Common myeloid progenitor, CD34-positive (primary cell): ENCODE results near the gene CBFA2T3.
"Not testable (repeated sequence)": the region's sequence is repeated elsewhere in the genome, so short reads cannot be mapped to it uniquely, and the experiment has no call there.

ENCODE experiments used
- CTCF ChIA-PET: fragments of 350-600 bp; sonication (Branson Sonifier 250); formaldehyde crosslinking; loops from one replicate; lab custom pipeline; 2021; ENCODE audit warnings: antibody characterized with exemption; lab: Charles Lee
- POLR2A ChIA-PET: fragments of 350-600 bp; sonication (Branson Sonifier 250); formaldehyde crosslinking; loops from one replicate; lab custom pipeline; 2021; ENCODE audit warnings: antibody characterized with exemption; lab: Charles Lee
- DNase-seq, 3 donors: peaks; one replicate each; pipeline versions ENCODE4 v3.0.0 to v3.0.0-alpha.2; 2013
- H3K27ac ChIP-seq, 2 experiments: 1 replicate in 1 of 2; 2 replicates in 1 of 2; pipeline ENCODE4 v1.7.0; 2013; ENCODE audit warnings: inconsistent platforms in 2 of 2, low read length in 2 of 2, mild to moderate bottlenecking in 2 of 2, low read depth in 1 of 2, moderate library complexity in 1 of 2; ENCODE audit not compliant: severe bottlenecking in 2 of 2, insufficient read depth in 1 of 2, poor library complexity in 1 of 2
- H3K27me3 ChIP-seq, 5 experiments: replicated peaks in 2 of 5; 1 replicate in 3 of 5; 2 replicates in 2 of 5; pipeline versions ENCODE4 v1.6.1 to v1.7.0; 2013; ENCODE audit warnings: low read length in 4 of 5, mild to moderate bottlenecking in 2 of 5, moderate library complexity in 2 of 5, inconsistent platforms in 1 of 5; ENCODE audit not compliant: insufficient read depth in 5 of 5, control insufficient read depth in 4 of 5
- H3K36me3 ChIP-seq, 4 experiments: 1 replicate in 2 of 4; 2 replicates in 2 of 4; pipeline versions ENCODE4 v1.6.1 to v1.7.0; 2013; ENCODE audit warnings: low read length in 3 of 4, control low read depth in 1 of 4, mild to moderate bottlenecking in 1 of 4; ENCODE audit not compliant: control insufficient read depth in 4 of 4, insufficient read depth in 4 of 4
- H3K4me1 ChIP-seq, 4 experiments: 1 replicate in 3 of 4; 2 replicates in 1 of 4; pipeline versions ENCODE4 v1.6.1 to v1.7.1; 2013; ENCODE audit warnings: low read length in 3 of 4, mild to moderate bottlenecking in 3 of 4, control low read depth in 1 of 4, inconsistent platforms in 1 of 4, moderate library complexity in 1 of 4; ENCODE audit not compliant: control insufficient read depth in 4 of 4, insufficient read depth in 4 of 4; ENCODE audit errors: control extremely low read depth in 1 of 4
- H3K4me3 ChIP-seq, 7 experiments: 1 replicate in 4 of 7; 2 replicates in 3 of 7; pipeline versions ENCODE4 v1.5.1 to v1.7.0; 2013; ENCODE audit warnings: mild to moderate bottlenecking in 7 of 7, low read length in 6 of 7, moderate library complexity in 6 of 7, inconsistent platforms in 2 of 7, low read depth in 2 of 7, control low read depth in 1 of 7; ENCODE audit not compliant: insufficient read depth in 4 of 7, control insufficient read depth in 1 of 7; ENCODE audit errors: extremely low read depth in 1 of 7
- H3K9me3 ChIP-seq, 5 experiments: 1 replicate in 4 of 5; 2 replicates in 1 of 5; pipeline versions ENCODE4 v1.6.1 to v1.7.1; 2013; ENCODE audit warnings: low read length in 4 of 5, mild to moderate bottlenecking in 2 of 5, inconsistent platforms in 1 of 5, low read depth in 1 of 5, moderate library complexity in 1 of 5; ENCODE audit not compliant: control insufficient read depth in 4 of 5, insufficient read depth in 2 of 5; ENCODE audit errors: control extremely low read depth in 1 of 5
- WGBS: methylation state at CpG from one replicate; pipeline ENCODE4 v1.1.5; 2013; ENCODE audit not compliant: insufficient coverage; 5-methylcytosine and 5-hydroxymethylcytosine counted together

Gene CBFA2T3

GRCh38 chr16:89017543-89018281, 40.7 kb upstream of the CBFA2T3 start:
- Histone ChIP-seq H3K27me3 (peaks cover 0 to 4% (median 0%) of the 10 kb centered on the region in 5 experiments), H3K4me1 (peaks cover 0 to 9% (median 1%) of the 10 kb centered on the region in 4 experiments), H3K36me3 (no peaks in the 10 kb centered on the region), H3K9me3 (peaks cover 0 to 5% (median 0%) of the 10 kb centered on the region in 5 experiments), H3K4me3 (no peak overlapping the region), H3K27ac (no peak overlapping the region)
- ChIA-PET CTCF (interaction anchor here (1.5 kb wide), 1 partner anchor 14 kb away, joined by 3 read pairs; no protein-coding TSS in a partner anchor), POLR2A (no interaction called here)
- WGBS = 85% methylated on average over 21 of the region's 25 CpGs
- no peak for DNase-seq

GRCh38 chr16:89016561-89016960, 39.6 kb upstream of the CBFA2T3 start:
- over 99% methylated on average over 10 of the region's 10 CpGs for WGBS
- H3K9me3 ChIP-seq, CTCF ChIA-PET, POLR2A ChIA-PET, H3K4me3 ChIP-seq, DNase-seq, H3K4me1 ChIP-seq, H3K27me3 ChIP-seq, H3K36me3 ChIP-seq, H3K27ac ChIP-seq: not testable (repeated sequence)

- Histone ChIP-seq H3K27me3 (peaks cover 0 to 4% (median 0%) of the 10 kb centered on the region in 5 experiments), H3K4me1 (peaks cover 0 to 7% (median 1%) of the 10 kb centered on the region in 4 experiments), H3K36me3 (no peaks in the 10 kb centered on the region), H3K4me3 (no peak overlapping the region), H3K27ac (no peak overlapping the region), H3K9me3 (peaks cover 0 to 5% (median 0%) of the 10 kb centered on the region in 5 experiments)
- POLR2A ChIA-PET = no interaction called here
- CTCF ChIA-PET = no interaction called here
- DNase-seq = no peak
- WGBS = 99% methylated on average over 8 of the region's 20 CpGs
These were observed 38.4 kb upstream of the CBFA2T3 start for GRCh38 chr16:89015271-89015859.

GRCh38 chr16:89014403-89015230, 37.6 kb upstream of the CBFA2T3 start:
- peaks cover 0 to 5% (median 0%) of the 10 kb centered on the region in 5 experiments for H3K9me3 ChIP-seq
- no peaks in the 10 kb centered on the region for H3K4me1 ChIP-seq
- no peak for DNase-seq
- no peak overlapping the region for H3K27ac ChIP-seq
- ChIA-PET POLR2A (interaction anchor here (0.6 kb wide), 1 partner anchor 817 kb away, joined by 6 read pairs; no protein-coding TSS in a partner anchor), CTCF (interaction anchor here (0.6 kb wide), 1 partner anchor 103 kb away, joined by 3 read pairs; no protein-coding TSS in a partner anchor)
- no peaks in the 10 kb centered on the region for H3K36me3 ChIP-seq
- H3K4me3 ChIP-seq = no peak overlapping the region
- 95% methylated on average over 10 of the region's 19 CpGs for WGBS
- peaks cover 0 to 4% (median 0%) of the 10 kb centered on the region in 5 experiments for H3K27me3 ChIP-seq

GRCh38 chr16:89013692-89014402, 36.8 kb upstream of the CBFA2T3 start:
- ChIA-PET CTCF (interaction anchor here (0.6 to 1.0 kb wide), 2 partner anchors 17 to 104 kb away, joined by 3 to 4 read pairs; no protein-coding TSS in a partner anchor), POLR2A (interaction anchor here (0.6 kb wide), 1 partner anchor 818 kb away, joined by 6 read pairs; no protein-coding TSS in a partner anchor)
- 79% methylated on average over 21 of the region's 25 CpGs for WGBS

GRCh38 chr16:89013111-89013510, 36.1 kb upstream of the CBFA2T3 start:
- ChIA-PET POLR2A (no interaction called here), CTCF (interaction anchor here (1.0 kb wide), 1 partner anchor 18 kb away, joined by 4 read pairs; no protein-coding TSS in a partner anchor)
- no peak overlapping the region for H3K27ac ChIP-seq
- peaks cover 0 to 4% (median 0%) of the 10 kb centered on the region in 5 experiments for H3K27me3 ChIP-seq
- peaks cover 0 to 5% (median 0%) of the 10 kb centered on the region in 5 experiments for H3K9me3 ChIP-seq
- WGBS = 78% methylated on average over 6 of the region's 6 CpGs
- no peak overlapping the region for H3K4me3 ChIP-seq
- no peaks in the 10 kb centered on the region for H3K36me3 ChIP-seq
- H3K4me1 ChIP-seq = no peaks in the 10 kb centered on the region
- no peak for DNase-seq

More at GRCh38 chr16:89013692-89014402, 36.8 kb upstream of the CBFA2T3 start:
- H3K27me3 ChIP-seq = peaks cover 0 to 4% (median 0%) of the 10 kb centered on the region in 5 experiments
- no peak overlapping the region for H3K27ac ChIP-seq
- H3K4me1 ChIP-seq = no peaks in the 10 kb centered on the region
- H3K36me3 ChIP-seq = no peaks in the 10 kb centered on the region
- peaks cover 0 to 5% (median 0%) of the 10 kb centered on the region in 5 experiments for H3K9me3 ChIP-seq
- H3K4me3 ChIP-seq = no peak overlapping the region
- DNase-seq = no peak
